Ramos (cell line): ENCODE measurements around the gene PIP5K1C.

Experiments
- in situ Hi-C: fragments of 300-500 bp; cut with MboI; formaldehyde crosslinking; loops from one replicate; pipeline ENCODE4 v1.14.3; 2022; ENCODE audit warnings: low sequenced_read_pairs; ENCODE audit not compliant: unreplicated experiment

Gene PIP5K1C

GRCh38 chr19:3700242-3701032 lies at the start of gene PIP5K1C:
Gene PIP5K1C, minus strand, starts transcription at chr19:3700468. Its CDS starts 78 bp downstream, at chr19:3700390.
- in situ Hi-C loops = loop anchor here (5.0 kb wide), 1 partner anchor 38 kb away; no protein-coding TSS in a partner anchor

GRCh38 chr19:3748965-3749364 lies 48.7 kb upstream of the PIP5K1C start:
- in situ Hi-C loops = no loop called here

GRCh38 chr19:3746371-3747056 lies 46.2 kb upstream of the PIP5K1C start:
- in situ Hi-C loops = no loop called here

- in situ Hi-C loops = no loop called here
Observed at GRCh38 chr19:3745363-3746045, 45.2 kb upstream of the PIP5K1C start.

GRCh38 chr19:3743486-3743885 lies 43.2 kb upstream of the PIP5K1C start:
- in situ Hi-C loops = no loop called here

GRCh38 chr19:3740431-3740830 lies 40.2 kb upstream of the PIP5K1C start:
- in situ Hi-C loops = no loop called here

GRCh38 chr19:3738477-3739220 lies 38.4 kb upstream of the PIP5K1C start:
- in situ Hi-C loops = no loop called here

- in situ Hi-C loops = no loop called here
Observed at GRCh38 chr19:3737487-3738205, 37.4 kb upstream of the PIP5K1C start.

- in situ Hi-C loops = no loop called here
Observed at GRCh38 chr19:3736106-3736724, 35.9 kb upstream of the PIP5K1C start.

- in situ Hi-C loops = no loop called here
Observed at GRCh38 chr19:3734310-3734600, 34.0 kb upstream of the PIP5K1C start.

- in situ Hi-C loops = no loop called here
Observed at GRCh38 chr19:3733549-3734309, 33.5 kb upstream of the PIP5K1C start.

GRCh38 chr19:3732108-3732507 lies 31.8 kb upstream of the PIP5K1C start:
- in situ Hi-C loops = no loop called here

- in situ Hi-C loops = no loop called here
Observed at GRCh38 chr19:3730457-3730958, 30.2 kb upstream of the PIP5K1C start.

- in situ Hi-C loops = no loop called here
Observed at GRCh38 chr19:3725640-3726310, 25.5 kb upstream of the PIP5K1C start.

- in situ Hi-C loops = no loop called here
Observed at GRCh38 chr19:3725121-3725520, 24.9 kb upstream of the PIP5K1C start.

GRCh38 chr19:3723883-3724282 lies 23.6 kb upstream of the PIP5K1C start:
- in situ Hi-C loops = no loop called here

GRCh38 chr19:3723110-3723488 lies 22.8 kb upstream of the PIP5K1C start:
- in situ Hi-C loops = no loop called here

GRCh38 chr19:3722443-3723109 lies 22.3 kb upstream of the PIP5K1C start:
- in situ Hi-C loops = no loop called here
